Activated CD4-positive, alpha-beta T cell treated with anti-CD3 and anti-CD28 coated beads for 1 hour (primary cell): ENCODE measurements around the gene ADM.
A peak's percentile ranks its signal among the peaks of the same experiment; 100 is the strongest.

Source experiments
- DNase-seq: peaks from one replicate; pipeline ENCODE4 v3.0.0-alpha.2; 2020

ADM gene

DNA sequence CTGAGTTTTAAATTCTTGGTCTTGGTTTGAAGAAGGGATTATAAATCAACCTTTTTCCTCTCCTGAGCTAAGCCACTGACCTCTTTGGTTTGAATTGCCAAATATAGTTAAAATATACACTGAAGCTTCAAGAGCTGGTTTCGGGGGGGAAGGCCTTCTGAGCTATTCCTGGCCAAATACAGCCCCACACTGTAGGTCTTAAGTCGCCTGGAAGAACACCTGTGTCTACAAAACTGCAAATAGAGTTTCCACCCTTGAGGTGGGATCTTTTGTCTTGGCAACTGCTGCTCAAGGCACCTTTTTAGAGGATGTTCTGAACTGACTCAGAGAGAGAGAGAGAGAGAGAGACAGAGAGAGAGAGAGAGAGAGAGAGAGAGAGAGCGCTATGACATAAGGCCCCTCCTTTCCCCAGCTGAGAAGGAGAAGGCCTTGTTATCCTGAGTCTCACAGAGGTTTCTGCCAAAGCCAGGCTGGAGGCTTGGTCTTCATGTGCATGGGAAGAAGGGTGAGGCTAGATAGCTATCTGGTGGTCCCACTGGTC, 5.5 kb downstream of the ADM start:
- no peak for DNase-seq

- no peak for DNase-seq
Measured at GRCh38 chr11:10311802-10312201, 6.9 kb downstream of the ADM start.

- DNase-seq, result no peak
Measured at GRCh38 chr11:10314199-10315072, 9.6 kb downstream of the ADM start.

GRCh38 chr11:10315083-10315482, 10.2 kb downstream of the ADM start:
- DNase-seq, result no peak

DNA sequence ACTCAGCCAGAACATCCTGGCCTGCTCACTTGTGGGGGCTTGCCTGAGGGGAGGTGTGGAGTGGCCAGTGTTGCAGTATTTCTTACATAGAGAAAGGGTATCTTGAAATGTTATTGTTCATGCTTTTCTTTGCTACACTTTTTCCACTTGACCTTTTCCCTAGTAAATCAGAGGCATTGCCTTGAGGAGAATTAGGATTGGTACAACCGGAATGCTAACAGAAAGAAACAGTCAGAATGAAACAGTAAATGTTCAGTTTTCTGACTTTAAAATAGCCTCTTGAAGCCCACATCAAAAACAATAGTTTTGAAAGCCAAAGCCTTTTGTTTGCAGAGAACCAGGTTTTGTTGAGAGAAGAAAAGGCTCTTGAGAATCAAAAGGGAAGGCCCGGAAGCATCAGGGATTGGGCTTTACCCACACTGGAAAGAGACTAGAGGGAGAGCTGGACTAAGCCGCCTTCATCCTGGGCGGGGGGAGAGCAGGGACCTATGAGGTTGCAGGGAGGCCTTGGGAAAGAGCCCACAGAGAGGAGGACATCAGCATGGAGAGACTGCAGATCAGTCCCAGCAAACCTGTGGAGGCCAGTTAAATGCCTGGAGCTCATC, 12.4 kb downstream of the ADM start:
- no peak for DNase-seq

DNA sequence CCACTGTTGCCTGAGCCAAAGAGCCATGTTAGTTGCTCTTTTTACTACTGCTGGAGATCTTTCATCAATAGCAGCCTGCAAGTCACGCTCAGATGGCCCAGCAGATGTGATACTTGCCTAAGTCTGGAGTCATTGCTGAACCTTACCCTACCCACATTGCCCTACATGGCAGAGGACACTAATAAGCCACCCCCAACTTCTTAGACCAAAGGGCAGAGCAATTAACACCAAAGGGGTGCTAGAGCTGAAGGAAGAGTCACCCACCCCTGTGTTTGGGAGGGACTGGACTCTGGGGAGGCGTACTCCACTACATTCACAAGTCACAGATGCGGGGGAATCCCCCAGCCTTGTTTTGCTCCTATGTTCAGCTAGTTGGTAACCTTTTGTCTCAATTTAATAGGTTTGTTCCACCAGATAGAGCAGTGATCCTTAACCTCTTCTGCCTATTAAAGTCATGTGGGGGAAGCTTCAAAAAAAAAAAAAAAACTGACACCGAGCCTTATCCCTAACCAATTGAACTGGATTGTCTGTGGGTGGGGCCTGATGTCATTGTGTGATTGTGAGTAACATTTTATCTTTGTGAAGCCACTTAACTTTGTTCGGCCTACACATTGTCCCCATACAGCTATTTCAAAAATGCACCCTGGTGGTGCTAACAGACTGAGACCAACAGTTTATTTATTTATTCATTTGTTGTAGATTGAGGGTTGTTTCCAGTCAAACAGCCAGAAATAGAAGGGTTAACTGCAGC, 13.1 kb downstream of the ADM start:
- DNase-seq, result no peak

DNA sequence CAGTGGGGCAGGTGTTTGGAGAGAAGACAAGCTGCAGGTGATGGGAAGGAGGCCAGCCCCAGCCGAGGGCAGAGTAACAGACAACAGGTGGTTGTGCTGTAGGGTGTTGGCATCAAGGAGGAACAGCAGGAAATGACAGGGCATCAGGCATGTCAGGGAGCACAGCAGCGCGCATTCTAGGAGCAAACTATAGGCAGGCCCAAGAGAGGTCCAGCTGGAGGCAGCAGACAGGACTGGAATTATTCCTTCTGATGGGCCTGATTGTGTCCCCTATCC, 13.6 kb downstream of the ADM start:
- DNase-seq, result no peak

DNA sequence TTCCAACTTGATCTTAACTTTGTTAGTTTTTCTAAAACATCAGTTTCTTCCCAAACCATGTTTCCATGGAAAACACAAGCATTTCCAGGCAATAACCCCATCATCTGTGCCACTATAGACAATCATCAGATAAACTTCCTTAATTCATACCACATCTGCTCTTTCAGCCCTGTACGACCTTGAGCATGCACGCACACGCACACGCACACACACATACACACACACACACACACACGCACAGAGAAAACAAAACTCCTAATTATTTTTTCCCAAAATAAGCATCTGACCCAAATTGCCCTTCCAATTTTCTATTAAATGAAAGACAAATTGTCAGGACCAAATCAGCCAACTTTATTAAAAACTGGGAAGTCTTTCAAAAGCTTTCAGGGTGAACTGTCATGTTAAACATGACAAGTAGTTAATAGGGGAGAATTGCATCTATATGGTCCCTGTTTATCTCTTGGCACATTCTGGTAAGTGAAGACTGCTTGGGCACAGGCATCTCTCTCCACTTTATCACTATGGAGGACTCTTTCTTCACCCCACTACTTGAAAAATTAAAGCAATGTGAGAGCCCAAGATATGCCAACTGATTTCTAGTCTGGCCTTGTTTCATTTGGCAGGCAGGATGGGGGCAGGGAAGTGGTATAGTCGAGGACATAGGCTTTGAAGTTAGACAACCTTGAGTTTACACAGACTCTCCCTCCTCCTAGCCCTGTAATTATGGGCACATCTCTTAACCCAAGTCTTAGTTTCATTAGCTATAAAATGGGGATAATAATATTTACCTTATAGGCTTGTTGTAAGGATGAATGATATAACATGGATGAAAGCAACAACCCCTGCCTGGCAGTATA, 15.1 kb downstream of the ADM start:
- no peak for DNase-seq

DNA sequence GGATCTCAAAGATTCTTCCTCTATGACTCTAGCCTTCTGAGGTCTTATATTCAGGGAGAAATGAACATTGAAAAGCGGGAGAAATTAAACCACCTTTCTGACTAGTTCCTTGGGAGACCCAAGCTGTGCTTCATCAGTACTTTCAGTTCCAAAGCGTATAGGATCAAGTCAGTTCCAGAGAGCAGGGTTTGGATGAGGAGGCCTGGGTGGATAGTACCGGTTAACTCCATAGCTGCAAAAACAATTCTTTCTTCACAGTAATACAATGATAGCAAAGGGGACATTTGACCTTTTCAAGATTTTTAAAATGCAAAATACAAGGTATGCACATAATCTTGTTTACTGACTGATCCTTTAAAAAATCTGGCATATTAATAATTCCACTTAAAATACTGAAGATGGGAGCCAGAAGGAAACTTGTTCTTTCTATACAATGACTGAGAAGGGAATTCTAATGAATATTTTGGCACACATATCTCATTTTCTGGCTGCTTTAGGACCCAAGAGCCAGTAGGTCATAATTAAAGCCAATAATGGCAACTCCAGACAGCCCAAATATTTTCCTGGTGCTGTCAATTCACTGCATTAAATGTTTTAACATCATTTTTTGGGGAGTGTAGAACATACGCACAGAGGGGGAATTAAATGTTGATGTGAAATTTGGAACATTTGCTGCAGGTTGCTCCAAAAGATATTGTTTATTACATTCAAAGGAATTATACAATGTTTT, 16.0 kb downstream of the ADM start:
- no peak for DNase-seq

DNA sequence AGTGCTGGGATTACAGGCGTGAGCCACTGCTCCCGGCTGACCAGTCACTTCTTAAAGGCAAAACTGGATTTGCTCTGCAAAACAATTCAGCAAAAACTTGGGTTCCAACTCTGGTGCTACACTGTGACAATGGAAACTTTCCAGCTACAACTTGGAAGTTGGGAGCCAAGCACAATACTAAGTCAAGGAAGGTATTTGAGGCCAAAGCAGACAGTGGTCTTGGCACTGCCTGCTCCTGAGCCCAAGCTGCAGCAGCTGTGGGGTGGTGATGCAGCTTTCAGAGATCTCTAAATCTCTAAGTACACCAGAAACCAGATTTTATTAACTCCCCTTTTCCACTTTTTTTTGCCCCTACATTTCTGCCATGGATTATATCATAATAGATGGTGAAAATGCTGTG, 17.5 kb downstream of the ADM start:
- DNase-seq, result no peak

DNA sequence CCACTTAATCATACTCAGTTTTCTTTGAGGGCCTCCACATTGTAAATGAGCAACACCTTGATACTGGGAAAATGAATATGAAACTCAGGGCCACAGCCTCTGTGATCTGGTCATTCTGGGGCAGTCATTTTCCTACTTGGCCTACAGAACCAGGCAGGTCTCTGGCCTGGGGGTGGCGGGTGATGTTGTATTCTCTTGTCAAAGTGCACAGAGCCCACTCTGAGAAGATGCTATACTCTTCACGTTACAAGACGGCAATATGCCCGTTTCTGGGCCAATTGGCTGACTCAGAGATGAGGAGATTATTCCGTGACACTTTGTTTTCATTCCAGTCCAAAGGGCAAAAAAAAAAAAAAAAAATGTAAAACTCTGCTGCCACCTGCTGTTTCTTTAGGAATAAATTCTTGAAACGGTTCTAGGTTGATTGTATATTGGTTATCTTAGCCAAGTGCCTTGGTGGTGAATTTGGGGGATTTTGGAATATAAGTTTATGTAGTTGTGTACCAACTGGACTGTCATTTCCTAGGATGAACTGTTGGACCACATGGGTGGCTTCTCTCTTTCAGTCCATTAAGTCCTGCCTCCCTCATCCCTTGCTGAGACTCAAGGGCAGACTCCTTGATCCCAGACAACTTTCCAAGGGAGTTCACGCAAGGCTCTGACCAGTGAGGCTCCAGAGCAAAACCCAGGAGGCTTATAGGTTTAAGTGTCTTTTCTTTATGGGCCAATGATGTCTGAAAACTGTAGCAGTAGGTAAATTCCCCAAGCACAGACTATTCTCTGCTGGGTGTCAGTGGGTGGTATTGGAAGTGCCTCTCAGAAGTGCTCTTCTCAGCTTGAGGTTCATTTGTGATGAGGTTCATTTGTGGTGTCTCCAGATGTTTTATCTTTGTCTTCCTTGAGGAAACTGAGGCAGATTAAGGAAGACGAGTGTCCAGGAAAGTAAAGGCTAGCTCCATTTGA, 18.2 kb downstream of the ADM start:
- DNase-seq, result peak; percentile 37

DNA sequence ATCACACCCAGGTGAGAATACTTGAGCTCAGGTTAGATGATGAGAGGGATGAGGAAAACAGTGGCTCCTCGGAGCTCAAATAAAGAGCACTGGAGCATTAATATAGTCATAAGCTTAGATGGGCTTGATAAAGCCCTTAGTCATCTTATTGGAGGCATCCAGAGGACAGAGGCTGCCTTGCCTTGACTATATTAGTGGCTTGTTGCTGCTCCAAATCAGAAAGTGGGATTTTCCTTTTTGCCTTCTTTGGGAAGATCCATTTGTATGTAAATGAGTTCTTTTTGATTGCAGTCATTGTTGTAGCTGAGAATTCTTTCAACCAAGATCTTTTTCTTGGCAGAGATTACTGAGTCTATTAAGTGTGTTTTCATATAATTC, 18.9 kb downstream of the ADM start:
- no peak for DNase-seq

- no peak for DNase-seq
Measured at GRCh38 chr11:10324474-10324873, 19.6 kb downstream of the ADM start.

- no peak for DNase-seq
Measured at GRCh38 chr11:10325277-10326011, 20.6 kb downstream of the ADM start.

DNA sequence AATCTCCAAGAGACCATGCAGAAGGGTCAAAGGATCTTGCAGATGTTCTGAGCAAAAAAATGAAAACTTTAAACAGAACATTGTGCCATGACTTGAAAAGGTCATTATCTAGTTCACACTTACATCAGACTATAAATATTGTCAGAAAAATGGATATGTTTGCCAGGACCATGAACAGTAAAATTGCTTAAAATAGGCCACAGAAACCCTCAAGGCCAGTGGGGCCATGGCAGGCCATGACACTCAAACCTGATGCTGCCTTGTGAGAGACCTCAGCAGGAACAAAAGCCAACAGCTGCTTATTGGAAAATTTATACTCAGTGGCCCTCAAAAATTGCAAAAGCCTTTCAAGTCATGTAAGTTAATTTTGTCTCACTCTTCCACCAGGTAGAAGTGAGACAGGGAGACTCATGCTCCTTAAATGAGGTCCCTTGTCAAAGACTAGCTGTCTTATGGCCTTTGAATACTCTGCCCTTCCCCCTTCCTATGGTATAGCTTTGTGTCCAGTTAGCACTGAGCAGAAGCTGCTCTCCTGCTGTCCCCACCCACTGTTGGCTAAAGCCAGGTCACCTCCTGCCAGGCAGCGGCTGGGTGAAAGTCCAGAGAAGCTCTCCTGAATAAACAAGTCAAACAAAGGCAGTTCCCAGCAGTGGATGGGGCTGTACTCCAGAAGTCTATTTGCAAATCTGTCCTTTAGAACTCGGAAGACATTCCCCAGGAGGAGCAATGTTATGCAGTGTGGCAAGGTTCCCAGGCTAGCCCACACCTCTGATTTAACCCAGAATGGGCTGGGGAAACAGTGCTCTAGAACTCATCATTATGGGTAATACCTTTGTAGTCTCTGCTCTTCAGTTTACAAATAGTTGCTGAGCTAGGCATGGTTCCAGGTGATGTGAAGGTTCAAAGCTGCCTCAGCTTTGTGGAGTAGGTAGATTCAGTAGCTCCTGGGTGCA, 21.4 kb downstream of the ADM start:
- DNase-seq, result no peak

GRCh38 chr11:10327254-10327653, 22.4 kb downstream of the ADM start:
- no peak for DNase-seq

DNA sequence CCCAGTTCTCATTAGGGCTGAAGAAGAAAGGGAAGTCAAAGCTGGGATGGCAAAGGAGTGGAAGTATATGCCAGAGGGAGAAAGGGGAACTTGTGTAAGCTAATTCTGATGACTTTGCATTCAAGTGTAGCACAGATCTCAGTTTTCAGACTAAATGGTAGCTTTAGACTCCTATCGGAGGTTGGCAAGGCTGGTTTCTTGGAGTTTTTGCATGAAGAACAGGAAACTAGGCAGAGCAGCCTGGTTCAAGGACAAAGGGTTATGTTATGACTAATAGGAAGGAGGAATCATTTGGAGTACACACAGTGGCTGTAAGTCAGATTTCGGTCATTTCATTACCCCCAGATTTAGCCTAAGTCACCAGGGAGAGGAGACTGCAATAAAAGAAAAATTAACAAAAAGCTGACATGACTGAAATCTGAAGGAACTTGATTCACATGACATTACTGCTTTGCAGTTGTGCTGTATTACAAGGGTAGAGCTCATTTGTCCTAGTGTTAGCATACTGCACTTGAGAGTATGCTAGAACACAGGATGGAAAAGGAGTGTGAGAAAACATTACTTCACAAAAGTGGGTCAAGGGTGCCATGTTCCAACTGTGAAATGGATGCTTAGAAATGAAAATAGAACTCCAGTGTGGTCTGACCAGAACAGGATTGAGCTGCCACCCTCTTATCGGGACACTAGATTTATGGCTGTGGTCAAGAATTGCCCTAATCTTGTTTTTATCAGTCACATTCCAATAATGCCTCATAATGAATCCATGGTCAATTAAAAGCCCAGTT, 23.6 kb downstream of the ADM start:
- no peak for DNase-seq

DNA sequence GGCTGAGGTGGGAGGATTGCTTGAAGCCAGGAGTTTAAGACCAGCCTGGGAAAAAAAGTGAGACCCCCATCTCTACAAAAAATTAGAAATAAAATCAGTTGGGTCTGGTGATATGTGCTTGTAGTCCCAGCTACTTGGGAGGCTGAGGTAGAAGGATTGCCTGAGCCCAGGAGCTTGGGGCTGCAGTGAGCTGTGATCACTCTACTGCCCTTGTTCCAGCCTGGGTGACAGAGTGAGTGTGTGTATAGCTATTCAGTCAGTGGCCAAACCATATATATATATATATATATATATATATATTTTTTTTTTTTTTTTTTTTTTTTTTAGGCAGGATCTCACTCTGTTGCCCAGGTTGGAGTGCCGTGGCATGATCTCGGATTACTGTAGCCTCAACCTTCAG, 24.5 kb downstream of the ADM start:
- no peak for DNase-seq
